Activated T-helper 1 cell treated with anti-CD3 and anti-CD28 coated beads, Interleukin-12 subunit alpha, Interleukin-12 subunit beta, Interleukin-2, Interleukin-4 antibody, amounts not matched to agents 30 ng/mL and 10 ng/mL and 1 ng/mL, durations not matched to agents 14 hours and 24 hours and 36 hours (primary cell): ENCODE data around the gene FRMD4A. TPM values are rescaled to one million over a fixed set of nuclear protein-coding genes. Genes with fewer than 3 reads are reported as not detected.

Experiments used
- DNase-seq: peaks from one replicate; pipeline ENCODE4 v3.0.0; 2021; ENCODE audit warnings: low spot score
- H3K27ac Mint-ChIP-seq: one replicate; pipeline ENCODE4 v1.8.0; 2021; ENCODE audit warnings: mild to moderate bottlenecking, mixed read lengths
- H3K27me3 Mint-ChIP-seq: one replicate; pipeline ENCODE4 v1.8.0; 2022; ENCODE audit warnings: mild to moderate bottlenecking, moderate library complexity, mixed read lengths; ENCODE audit not compliant: insufficient read depth
- H3K36me3 Mint-ChIP-seq: one replicate; pipeline ENCODE4 v1.8.0; 2021; ENCODE audit warnings: low read depth, mixed read lengths
- H3K4me1 Mint-ChIP-seq: one replicate; pipeline ENCODE4 v1.8.0; 2021; ENCODE audit warnings: low read depth, mixed read lengths
- H3K4me3 Mint-ChIP-seq: one replicate; pipeline ENCODE4 v1.8.0; 2021; ENCODE audit warnings: mild to moderate bottlenecking, moderate library complexity, mixed read lengths
- H3K9me3 Mint-ChIP-seq: one replicate; pipeline ENCODE4 v1.8.0; 2021; ENCODE audit warnings: mixed read lengths
- intact Hi-C: fragments of 100-400 bp; cut with micrococcal nuclease; formaldehyde crosslinking; loops from one replicate; pipeline ENCODE4 v1.15.1; 2024
- total RNA-seq: library from RNA; stranded (reverse); gene quantifications from 2 replicates; pipeline ENCODE4 v1.2.3, GENCODE V29; 2022

Gene FRMD4A
- total RNA-seq, 1 donor from 2014 or later = 0.31 TPM

DNA sequence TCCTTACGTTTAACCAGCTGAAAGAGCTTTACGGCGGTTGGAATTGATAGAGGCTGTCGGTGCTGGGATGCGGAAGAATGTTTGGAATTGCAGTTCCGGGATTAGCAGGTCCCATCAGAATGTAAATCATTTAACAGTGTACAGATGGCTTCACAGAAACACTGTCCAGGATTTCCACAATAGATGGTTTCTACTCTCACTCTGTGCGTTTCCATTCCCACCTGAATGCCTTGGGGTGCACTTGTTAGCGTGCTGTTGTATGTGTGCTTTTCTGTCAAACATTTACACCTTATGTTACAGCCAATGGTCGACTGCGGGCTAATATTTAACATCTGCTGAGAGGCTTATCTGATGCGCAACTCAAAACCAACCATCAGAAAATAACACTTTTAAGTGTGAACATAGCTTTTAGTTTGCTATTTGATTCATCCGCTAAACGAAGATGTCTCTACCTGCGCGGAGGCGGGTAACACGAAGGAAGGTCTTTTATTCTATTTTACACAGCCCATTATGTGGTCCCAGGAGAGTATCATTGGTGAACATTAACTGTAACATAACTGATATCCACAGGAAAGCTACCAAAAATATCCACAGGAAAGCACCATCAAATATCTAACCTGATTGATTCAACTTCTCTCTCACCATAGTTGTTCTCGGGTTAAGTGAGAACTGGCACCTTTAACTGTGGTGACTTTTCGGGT, 564.9 kb downstream of the FRMD4A start:
- H3K9me3 Mint-ChIP-seq = no peaks in the 10 kb centered on the region
- no peaks in the 10 kb centered on the region for H3K4me1 Mint-ChIP-seq
- H3K27ac Mint-ChIP-seq = no peak overlapping the region
- H3K4me3 Mint-ChIP-seq = no peak overlapping the region
- no peaks in the 10 kb centered on the region for H3K36me3 Mint-ChIP-seq
- intact Hi-C loops = no loop called here
- no peak for DNase-seq
- H3K27me3 Mint-ChIP-seq = peaks cover 2% of the 10 kb centered on the region

DNA sequence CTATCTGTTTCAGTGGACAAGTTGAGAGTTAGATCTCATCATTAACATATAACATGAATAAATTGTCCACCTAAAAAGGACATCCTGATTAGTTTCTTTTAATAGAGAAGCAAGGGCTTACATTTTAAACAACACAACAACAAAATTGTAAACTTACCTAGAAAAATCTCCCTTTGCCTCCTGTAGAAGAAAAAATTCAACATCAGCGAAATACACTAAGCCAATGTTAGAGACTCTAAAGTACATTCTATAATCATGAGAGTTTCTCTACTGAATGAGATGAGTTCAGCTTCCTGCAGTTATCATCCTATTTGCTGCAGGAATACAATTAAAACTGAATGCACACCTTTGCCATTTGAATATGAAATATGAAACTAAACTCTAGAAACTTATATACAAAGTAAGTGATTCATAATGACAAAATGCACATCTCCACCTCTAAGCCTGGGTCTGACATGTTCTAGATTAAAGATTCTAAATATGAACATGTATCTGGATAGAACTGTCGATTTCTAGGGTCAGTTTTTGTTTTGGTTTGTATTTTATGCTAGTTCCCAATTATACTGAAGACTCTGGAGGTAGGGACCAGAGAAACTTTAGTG, 569.1 kb downstream of the FRMD4A start:
- Mint-ChIP-seq H3K27ac (no peak overlapping the region), H3K36me3 (no peaks in the 10 kb centered on the region), H3K4me3 (no peak overlapping the region), H3K27me3 (no peaks in the 10 kb centered on the region), H3K9me3 (no peaks in the 10 kb centered on the region), H3K4me1 (peaks cover 5% of the 10 kb centered on the region)
- intact Hi-C loops = no loop called here
- DNase-seq = no peak

GRCh38 chr10:13759168-13759567, 571.6 kb downstream of the FRMD4A start:
- intact Hi-C loops = no loop called here

DNA sequence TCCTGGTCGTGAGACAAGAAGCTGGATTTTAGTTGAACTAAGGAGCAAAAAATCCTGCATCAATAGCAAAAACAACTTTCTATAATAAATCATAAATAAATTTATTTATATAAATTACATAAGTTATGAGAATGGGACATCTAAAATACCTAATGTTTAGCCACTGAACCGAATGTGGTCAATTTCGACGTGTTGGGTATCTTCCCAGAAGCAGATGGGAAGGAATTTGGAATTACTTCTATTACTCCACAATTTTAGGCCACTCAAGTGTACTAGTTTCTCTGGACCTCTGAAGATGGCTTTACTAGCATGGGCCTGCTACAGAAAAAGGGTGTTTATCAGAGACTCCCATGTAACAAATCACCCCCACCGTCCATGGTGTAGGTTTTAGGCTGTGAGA, 572.0 kb downstream of the FRMD4A start:
- Mint-ChIP-seq H3K9me3 (no peaks in the 10 kb centered on the region), H3K36me3 (no peaks in the 10 kb centered on the region), H3K4me3 (no peak overlapping the region), H3K27ac (no peak overlapping the region), H3K4me1 (peaks cover 5% of the 10 kb centered on the region), H3K27me3 (peaks cover 4% of the 10 kb centered on the region)
- intact Hi-C loops = no loop called here
- no peak for DNase-seq

More at GRCh38 chr10:13759168-13759567, 571.6 kb downstream of the FRMD4A start:
- no peak for DNase-seq
- no peaks in the 10 kb centered on the region for H3K9me3 Mint-ChIP-seq
- H3K27ac Mint-ChIP-seq = no peak overlapping the region
- peaks cover 5% of the 10 kb centered on the region for H3K4me1 Mint-ChIP-seq
- peaks cover 4% of the 10 kb centered on the region for H3K27me3 Mint-ChIP-seq
- H3K36me3 Mint-ChIP-seq = no peaks in the 10 kb centered on the region
- no peak overlapping the region for H3K4me3 Mint-ChIP-seq

DNA sequence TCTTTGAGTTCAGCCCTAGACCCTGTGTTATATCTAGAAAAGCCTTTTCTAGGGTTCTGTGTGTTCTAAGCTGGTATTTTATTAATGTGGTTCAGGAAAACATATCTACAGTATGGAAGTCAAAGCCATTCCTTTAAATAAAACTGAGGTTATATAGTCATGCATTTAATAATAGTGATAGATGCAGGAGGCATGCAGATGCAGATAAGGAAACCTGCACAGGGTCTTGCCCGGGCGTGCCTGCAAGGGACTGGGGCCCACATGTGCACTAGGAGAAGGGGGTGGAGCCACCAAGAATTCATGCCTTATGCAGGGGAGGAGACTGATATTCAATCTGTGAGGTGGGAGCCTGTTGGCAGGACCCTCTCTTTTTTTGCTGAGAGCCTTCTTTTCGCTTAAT, 572.4 kb downstream of the FRMD4A start:
- Mint-ChIP-seq H3K4me3 (no peak overlapping the region), H3K9me3 (no peaks in the 10 kb centered on the region)
- DNase-seq = no peak

GRCh38 chr10:13754277-13754676, 576.4 kb downstream of the FRMD4A start:
- H3K27me3 Mint-ChIP-seq = peaks cover 6% of the 10 kb centered on the region
- H3K36me3 Mint-ChIP-seq = no peaks in the 10 kb centered on the region
- H3K9me3 Mint-ChIP-seq = no peaks in the 10 kb centered on the region
- intact Hi-C loops = no loop called here
- H3K4me1 Mint-ChIP-seq = peaks cover 5% of the 10 kb centered on the region
- no peak overlapping the region for H3K27ac Mint-ChIP-seq
- no peak overlapping the region for H3K4me3 Mint-ChIP-seq
- no peak for DNase-seq

More for the DNA sequence above, 572.4 kb downstream of the FRMD4A start:
- Mint-ChIP-seq H3K27ac (no peak overlapping the region), H3K27me3 (peaks cover 4% of the 10 kb centered on the region), H3K36me3 (no peaks in the 10 kb centered on the region), H3K4me1 (peaks cover 5% of the 10 kb centered on the region)
- intact Hi-C loops = no loop called here

DNA sequence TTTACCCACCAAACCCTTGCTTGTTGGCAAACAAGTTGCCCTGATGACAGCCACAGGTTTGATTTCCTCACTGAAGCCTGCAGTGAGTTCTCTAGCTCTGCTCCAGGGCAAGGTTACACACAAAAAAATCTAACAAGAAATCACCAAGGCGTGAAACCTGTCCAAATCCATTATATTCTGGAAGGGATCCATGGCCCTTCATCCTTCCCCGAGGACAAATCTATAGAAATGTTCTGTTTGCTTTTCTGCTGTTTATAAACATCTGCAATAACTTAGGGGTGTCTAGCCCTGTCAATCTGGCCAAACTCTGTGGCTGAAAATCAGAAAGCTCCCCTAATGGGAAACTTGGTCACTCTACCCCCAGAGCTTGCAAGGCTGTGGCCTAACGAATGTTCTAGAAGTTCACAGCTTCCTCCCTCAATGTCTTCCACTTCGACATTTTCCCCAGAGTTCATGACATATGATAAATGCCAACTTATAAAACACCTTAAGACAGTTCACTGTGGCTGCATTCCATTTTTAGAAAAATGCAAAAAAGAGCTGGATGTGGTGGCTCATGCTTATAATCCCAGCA, 579.4 kb downstream of the FRMD4A start:
- intact Hi-C loops = no loop called here
- Mint-ChIP-seq H3K36me3 (no peaks in the 10 kb centered on the region), H3K27me3 (peaks cover 6% of the 10 kb centered on the region), H3K4me3 (no peak overlapping the region), H3K27ac (no peak overlapping the region), H3K4me1 (no peaks in the 10 kb centered on the region), H3K9me3 (no peaks in the 10 kb centered on the region)
- DNase-seq = no peak

- H3K27me3 Mint-ChIP-seq = peaks cover 6% of the 10 kb centered on the region
- no peak overlapping the region for H3K27ac Mint-ChIP-seq
- no peak overlapping the region for H3K4me3 Mint-ChIP-seq
- DNase-seq = no peak
- H3K9me3 Mint-ChIP-seq = no peaks in the 10 kb centered on the region
- no peaks in the 10 kb centered on the region for H3K4me1 Mint-ChIP-seq
- intact Hi-C loops = no loop called here
- H3K36me3 Mint-ChIP-seq = no peaks in the 10 kb centered on the region
Observed at GRCh38 chr10:13750299-13751190, 580.2 kb downstream of the FRMD4A start.

DNA sequence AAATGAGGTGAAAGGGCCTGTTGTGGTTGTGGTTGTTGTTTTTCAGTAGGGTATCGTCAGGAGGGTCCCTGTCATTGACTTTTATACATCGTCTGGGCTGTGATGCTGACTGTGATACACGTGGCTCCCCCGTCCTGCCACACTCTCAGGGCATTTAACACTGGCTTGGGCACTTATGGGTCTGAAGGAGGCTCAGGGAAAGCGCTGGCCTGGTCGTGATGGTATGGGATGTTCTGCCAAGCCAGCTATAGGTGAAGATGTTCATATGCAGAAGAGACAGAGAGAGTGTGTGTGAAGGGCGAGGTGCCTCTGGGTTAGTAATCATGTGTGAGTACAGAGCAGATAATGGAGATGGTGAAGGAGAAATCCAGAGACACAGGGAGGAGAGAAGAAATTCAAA, 585.5 kb downstream of the FRMD4A start:
- no peak for DNase-seq
- Mint-ChIP-seq H3K9me3 (no peaks in the 10 kb centered on the region), H3K27ac (no peak overlapping the region), H3K4me3 (no peak overlapping the region), H3K4me1 (peaks cover 6% of the 10 kb centered on the region), H3K27me3 (peaks cover 19% of the 10 kb centered on the region), H3K36me3 (no peaks in the 10 kb centered on the region)
- intact Hi-C loops = no loop called here

GRCh38 chr10:13743963-13744362, 586.8 kb downstream of the FRMD4A start:
- intact Hi-C loops = no loop called here
- Mint-ChIP-seq H3K4me1 (peaks cover 6% of the 10 kb centered on the region), H3K4me3 (no peak overlapping the region), H3K27ac (no peak overlapping the region), H3K27me3 (peaks cover 19% of the 10 kb centered on the region), H3K9me3 (no peaks in the 10 kb centered on the region), H3K36me3 (no peaks in the 10 kb centered on the region)
- no peak for DNase-seq

DNA sequence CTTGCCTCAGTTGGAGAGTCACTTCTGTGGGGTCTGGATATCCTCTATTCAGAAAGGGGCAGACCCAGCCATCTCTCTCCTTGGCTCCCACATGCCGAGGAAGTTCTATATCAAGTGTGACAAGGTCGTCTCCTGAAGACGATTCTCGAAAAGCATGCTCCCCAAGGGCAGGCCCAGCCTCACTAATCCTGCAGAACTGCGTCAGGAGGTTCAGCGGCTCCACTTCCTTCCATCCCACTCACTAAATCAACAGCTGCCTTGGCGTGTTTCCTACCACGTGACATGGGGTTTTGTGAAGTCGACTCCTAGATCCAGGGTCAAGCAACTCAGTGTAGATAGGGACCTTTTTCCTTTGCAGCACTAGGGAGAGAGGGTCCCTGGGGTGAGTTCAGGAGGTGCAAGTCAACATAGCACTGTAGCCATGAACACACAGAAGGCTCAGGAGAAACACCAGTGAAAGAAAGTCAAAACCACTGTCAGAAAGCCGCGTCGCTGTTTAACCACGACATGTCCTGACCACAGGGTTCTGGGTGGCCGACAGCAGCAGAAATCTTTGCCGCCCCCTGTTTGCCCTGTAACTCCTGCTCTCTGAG, 587.5 kb downstream of the FRMD4A start:
- peaks cover 6% of the 10 kb centered on the region for H3K4me1 Mint-ChIP-seq
- intact Hi-C loops = no loop called here
- H3K4me3 Mint-ChIP-seq = no peak overlapping the region
- DNase-seq = no peak
- no peaks in the 10 kb centered on the region for H3K9me3 Mint-ChIP-seq
- H3K36me3 Mint-ChIP-seq = no peaks in the 10 kb centered on the region
- no peak overlapping the region for H3K27ac Mint-ChIP-seq
- H3K27me3 Mint-ChIP-seq = peaks cover 19% of the 10 kb centered on the region

DNA sequence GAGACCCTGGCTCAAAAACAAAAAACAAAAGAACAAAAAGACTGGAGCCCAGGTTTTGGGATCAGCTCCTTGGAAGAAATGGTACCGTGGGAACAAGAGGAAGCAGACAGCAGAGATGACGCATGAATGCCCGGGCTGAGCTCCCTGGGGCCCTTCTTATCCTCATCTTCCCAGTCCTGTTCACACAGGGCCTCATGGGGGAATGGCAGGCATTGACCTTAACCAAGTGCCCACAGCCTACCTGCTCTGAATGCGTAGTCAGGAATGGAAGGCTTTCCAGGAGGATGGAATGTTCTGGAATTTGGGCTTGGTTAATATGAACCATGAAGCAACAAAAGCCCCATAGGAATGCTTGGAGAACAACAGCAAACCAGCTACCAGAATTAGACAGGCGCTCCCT, 589.3 kb downstream of the FRMD4A start:
- Mint-ChIP-seq H3K36me3 (no peaks in the 10 kb centered on the region), H3K9me3 (no peaks in the 10 kb centered on the region), H3K27me3 (peaks cover 23% of the 10 kb centered on the region), H3K4me1 (peaks cover 6% of the 10 kb centered on the region), H3K4me3 (no peak overlapping the region), H3K27ac (no peak overlapping the region)
- DNase-seq = no peak
- intact Hi-C loops = no loop called here
